Measurements from ENCODE around the gene ADAM12. TPM values are rescaled to one million over a fixed set of nuclear protein-coding genes. Genes with fewer than 3 reads are reported as not detected.

ADAM12 gene
- polyA plus RNA-seq, 3 donors = 0.05 TPM; not detected in 2

GRCh38 chr10:125983656-125984055, 404.6 kb downstream of the ADAM12 start:
- Mint-ChIP-seq H3K27me3 (ENCODE audit: low read depth in 3 of 3) (no peaks in the 10 kb centered on the region), H3K4me3 (no peak overlapping the region), H3K9me3 (no peaks in the 10 kb centered on the region), H3K4me1 (peaks cover 3% of the 10 kb centered on the region), H3K36me3 (no peaks in the 10 kb centered on the region), H3K27ac (peak overlapping the region in 2 of 7 donors; percentile 1 to 23)
- Histone ChIP-seq H4K20me1 (ENCODE audit: insufficient read depth, low read length) (no peaks in the 10 kb centered on the region), H2AFZ (ENCODE audit: insufficient read depth, low read depth, low read length, poor library complexity, severe bottlenecking) (no peak overlapping the region), H3K4me1 (ENCODE audit: control insufficient read depth in 1 of 2, insufficient read depth in 2 of 2, low read length in 2 of 2) (peaks cover 0 to 3% of the 10 kb centered on the region in 2 donors), H3K27ac (ENCODE audit: low read depth in 1 of 2, low read length in 2 of 2) (no peak overlapping the region), H3K9ac (ENCODE audit: insufficient read depth, low read length, poor library complexity, severe bottlenecking) (no peak overlapping the region), H3K4me3 (replicated peaks in 1 of 3; ENCODE audit: low read depth in 2 of 3, low read length in 3 of 3) (no peak overlapping the region), H3K27me3 (ENCODE audit: control insufficient read depth in 2 of 2, insufficient read depth in 2 of 2, low read length in 2 of 2) (no peaks in the 10 kb centered on the region), H3K79me2 (ENCODE audit: insufficient read depth, low read length) (no peaks in the 10 kb centered on the region), H3K9me3 (replicated peaks in 1 of 2; ENCODE audit: control insufficient read depth in 1 of 2, insufficient read depth in 1 of 2, low read length in 2 of 2) (no peaks in the 10 kb centered on the region), H3K4me2 (replicated peaks; ENCODE audit: extremely low read depth, low read length, poor library complexity, severe bottlenecking) (no peak overlapping the region), H3K36me3 (replicated peaks in 1 of 2; ENCODE audit: control insufficient read depth in 1 of 2, insufficient read depth in 2 of 2, low read length in 2 of 2) (no peaks in the 10 kb centered on the region)
- TF ChIP-seq CTCF (IDR thresholded peaks at IDR 0.05) = no peak
- DNase-seq = no peak
- WGBS (ENCODE audit: insufficient coverage) = 97% methylated on average over 5 of the region's 5 CpGs
- intact Hi-C loops (cut with micrococcal nuclease) = loop anchor here (5.0 to 10.0 kb wide), 5 partner anchors 111 to 1871 kb away; partner anchors contain the start of gene ADAM12 (in 1 of the 2)

GRCh38 chr10:125983161-125983560, 405.1 kb downstream of the ADAM12 start:
- Mint-ChIP-seq H3K4me1 (peaks cover 3% of the 10 kb centered on the region), H3K9me3 (no peaks in the 10 kb centered on the region), H3K27ac (peak overlapping the region in 1 of 7 donors; percentile 23), H3K4me3 (no peak overlapping the region), H3K36me3 (no peaks in the 10 kb centered on the region), H3K27me3 (ENCODE audit: low read depth in 3 of 3) (no peaks in the 10 kb centered on the region)
- H3K4me1 ChIP-seq (ENCODE audit: control insufficient read depth in 1 of 2, insufficient read depth in 2 of 2, low read length in 2 of 2) = peaks cover 0 to 3% of the 10 kb centered on the region in 2 donors
- no peaks in the 10 kb centered on the region for H3K36me3 ChIP-seq (replicated peaks in 1 of 2; ENCODE audit: control insufficient read depth in 1 of 2, insufficient read depth in 2 of 2, low read length in 2 of 2)
- WGBS (ENCODE audit: insufficient coverage) = no CpG with 5 or more reads among the region's 6 CpGs
- no peak for TF ChIP-seq CTCF (IDR thresholded peaks at IDR 0.05)
- no peaks in the 10 kb centered on the region for H4K20me1 ChIP-seq (ENCODE audit: insufficient read depth, low read length)
- H3K9ac ChIP-seq (ENCODE audit: insufficient read depth, low read length, poor library complexity, severe bottlenecking) = no peak overlapping the region
- H3K9me3 ChIP-seq (replicated peaks in 1 of 2; ENCODE audit: control insufficient read depth in 1 of 2, insufficient read depth in 1 of 2, low read length in 2 of 2) = no peaks in the 10 kb centered on the region
- no peak overlapping the region for H3K4me3 ChIP-seq (replicated peaks in 1 of 3; ENCODE audit: low read depth in 2 of 3, low read length in 3 of 3)
- intact Hi-C loops (cut with micrococcal nuclease) = loop anchor here (5.0 to 10.0 kb wide), 5 partner anchors 112 to 1872 kb away; partner anchors contain the start of gene ADAM12 (in 1 of the 2)
- H3K79me2 ChIP-seq (ENCODE audit: insufficient read depth, low read length) = no peaks in the 10 kb centered on the region
- H3K4me2 ChIP-seq (replicated peaks; ENCODE audit: extremely low read depth, low read length, poor library complexity, severe bottlenecking) = no peak overlapping the region
- H3K27ac ChIP-seq (ENCODE audit: low read depth in 1 of 2, low read length in 2 of 2) = no peak overlapping the region
- H2AFZ ChIP-seq (ENCODE audit: insufficient read depth, low read depth, low read length, poor library complexity, severe bottlenecking) = no peak overlapping the region
- DNase-seq = no peak
- no peaks in the 10 kb centered on the region for H3K27me3 ChIP-seq (ENCODE audit: control insufficient read depth in 2 of 2, insufficient read depth in 2 of 2, low read length in 2 of 2)
